ENCODE data around the gene MICA.
A peak's percentile ranks its signal among the peaks of the same experiment; 100 is the strongest.
"Not testable (repeated sequence)": the region's sequence is repeated elsewhere in the genome, so short reads cannot be mapped to it uniquely, and the experiment has no call there.

The MICA gene

DNA sequence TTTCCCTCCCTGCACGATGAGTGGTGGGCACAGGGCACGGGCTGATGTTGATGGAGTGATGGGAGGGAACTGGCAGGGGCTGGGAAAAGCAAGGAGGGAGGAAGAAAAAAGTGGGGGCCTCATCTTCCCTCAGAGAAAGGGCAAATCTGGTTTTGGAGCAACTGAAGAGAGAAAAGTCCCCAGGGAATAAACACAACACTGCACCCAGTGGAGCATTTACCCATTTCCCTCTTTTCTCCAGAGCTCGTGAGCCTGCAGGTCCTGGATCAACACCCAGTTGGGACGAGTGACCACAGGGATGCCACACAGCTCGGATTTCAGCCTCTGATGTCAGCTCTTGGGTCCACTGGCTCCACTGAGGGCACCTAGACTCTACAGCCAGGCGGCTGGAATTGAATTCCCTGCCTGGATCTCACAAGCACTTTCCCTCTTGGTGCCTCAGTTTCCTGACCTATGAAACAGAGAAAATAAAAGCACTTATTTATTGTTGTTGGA lies 11.4 kb downstream of the MICA start:
- no peak for DNase-seq

DNA sequence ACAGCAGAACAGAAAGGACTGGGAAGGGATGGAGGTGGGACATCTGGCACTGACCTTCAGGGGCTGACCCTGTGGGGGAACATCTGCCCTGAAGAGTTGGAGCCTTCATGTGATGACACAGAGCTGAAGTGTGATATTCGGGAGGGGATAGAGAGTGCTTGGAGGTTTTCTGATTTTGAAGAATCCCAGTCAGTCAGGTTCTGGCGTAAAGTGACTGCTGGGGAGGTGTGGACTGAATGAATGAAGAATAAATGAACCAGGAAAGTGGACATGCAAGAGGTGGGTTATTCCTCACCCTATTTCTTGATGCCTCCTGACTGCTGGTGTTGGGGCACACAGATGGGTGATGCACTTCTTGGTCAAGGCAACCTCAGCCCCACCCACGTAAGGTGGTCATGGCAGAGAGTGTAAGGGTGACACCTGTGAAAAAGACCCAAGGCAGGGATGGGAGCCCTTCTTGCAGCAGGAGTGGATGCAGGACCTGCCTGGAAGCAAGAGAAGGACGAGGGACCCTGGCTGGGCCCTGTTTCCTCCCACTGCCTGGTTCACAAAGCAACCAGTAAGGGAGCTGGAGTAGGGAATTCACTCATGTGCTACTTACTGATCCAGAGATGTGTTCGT lies 13.1 kb downstream of the MICA start:
- no peak for DNase-seq

DNA sequence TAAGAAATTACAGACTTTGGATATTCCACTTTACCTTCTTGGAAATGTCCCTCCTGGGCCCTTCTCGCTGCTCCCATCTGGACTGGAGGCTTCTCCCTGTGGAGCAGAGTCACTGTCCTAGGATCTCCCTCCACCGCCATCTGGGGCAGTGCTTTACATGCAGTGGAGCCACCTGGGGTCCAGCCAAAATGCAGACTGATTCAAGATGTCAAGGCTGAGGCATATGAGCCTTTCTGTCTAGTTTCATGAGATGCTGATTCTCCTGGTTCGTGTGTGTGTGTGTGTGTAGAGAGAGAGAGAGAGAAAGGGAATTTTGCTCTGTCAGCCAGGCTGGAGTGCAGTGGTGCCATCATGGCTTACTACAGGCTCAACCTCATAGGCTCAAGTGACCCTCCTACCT lies 14.9 kb downstream of the MICA start:
- DNase-seq = no peak

DNA sequence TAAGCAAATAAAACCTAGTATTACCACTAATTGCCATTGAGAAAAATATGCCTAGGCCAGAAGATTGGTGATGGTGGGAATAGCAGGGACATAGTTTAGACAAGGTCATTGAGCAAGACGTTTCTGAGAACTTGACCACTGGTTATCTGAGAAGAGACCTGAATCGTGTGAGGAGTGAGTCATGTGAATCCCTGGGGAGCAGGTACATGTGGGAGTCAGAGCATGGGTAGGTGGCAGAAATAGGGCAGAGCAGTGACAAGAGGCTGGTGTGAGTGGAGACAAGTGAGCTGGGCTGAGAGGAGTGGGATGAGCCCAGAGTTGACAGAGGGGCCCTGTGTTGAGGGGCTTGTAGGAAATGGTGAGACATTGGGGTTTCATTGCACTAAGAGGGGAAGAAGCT lies 16.4 kb downstream of the MICA start:
- DNase-seq = no peak

DNA sequence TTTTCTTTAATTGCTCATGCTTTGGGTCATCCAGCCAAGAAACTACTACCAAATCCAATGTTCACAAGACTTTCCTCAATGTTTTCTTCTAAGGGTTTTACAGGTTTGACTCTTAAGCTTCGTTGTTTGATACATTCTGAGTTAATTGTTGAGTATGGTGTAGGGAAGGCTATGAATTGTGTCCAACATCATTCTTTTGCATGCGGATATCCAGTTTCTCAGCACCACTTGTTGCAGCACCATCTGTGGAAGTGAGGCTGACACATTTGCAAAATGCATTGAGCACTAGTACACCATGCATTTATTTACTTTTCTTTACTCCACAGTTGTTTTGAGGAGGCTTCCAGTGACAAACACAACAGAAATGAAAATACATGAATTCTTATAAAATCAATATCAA lies 17.2 kb downstream of the MICA start:
- no peak for DNase-seq

DNA sequence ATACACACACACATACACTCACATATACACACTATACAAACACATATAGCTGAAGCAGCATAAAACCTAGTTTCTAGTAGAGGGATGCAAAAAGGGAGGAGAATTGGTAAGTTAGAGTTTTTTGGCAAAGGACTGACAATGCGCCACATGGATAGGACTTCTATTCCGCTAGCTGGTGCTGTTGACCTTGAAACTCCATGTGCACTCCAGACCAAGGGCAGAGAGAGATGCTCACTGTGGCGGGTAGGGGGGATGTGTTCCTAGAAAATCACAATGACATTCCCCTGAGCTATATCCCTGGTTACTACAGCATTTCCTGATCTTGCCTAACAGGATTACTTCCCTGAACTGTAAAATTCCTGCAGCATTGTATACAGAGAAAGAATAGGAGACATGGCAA lies 19.2 kb downstream of the MICA start:
- no peak for DNase-seq

DNA sequence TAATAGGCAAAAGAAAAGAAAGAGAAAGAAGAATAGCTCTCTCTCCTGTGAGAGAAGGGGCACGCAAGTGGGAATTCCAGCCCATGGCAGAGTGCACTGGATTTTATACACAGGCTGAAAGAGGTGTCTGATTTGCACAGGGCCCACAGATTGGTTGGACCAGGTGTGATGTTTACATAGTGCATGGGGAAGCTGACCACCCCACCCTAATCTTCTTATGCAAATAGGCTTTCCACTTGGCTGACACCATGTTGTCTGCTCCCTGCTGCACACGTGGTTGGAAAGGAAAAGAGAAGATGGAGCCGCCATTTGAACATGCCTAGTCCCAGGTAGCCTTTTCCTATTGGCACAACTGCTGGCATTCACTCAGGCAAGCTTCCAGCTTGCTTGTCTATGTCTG lies 20.2 kb downstream of the MICA start:
- DNase-seq = no peak

DNA sequence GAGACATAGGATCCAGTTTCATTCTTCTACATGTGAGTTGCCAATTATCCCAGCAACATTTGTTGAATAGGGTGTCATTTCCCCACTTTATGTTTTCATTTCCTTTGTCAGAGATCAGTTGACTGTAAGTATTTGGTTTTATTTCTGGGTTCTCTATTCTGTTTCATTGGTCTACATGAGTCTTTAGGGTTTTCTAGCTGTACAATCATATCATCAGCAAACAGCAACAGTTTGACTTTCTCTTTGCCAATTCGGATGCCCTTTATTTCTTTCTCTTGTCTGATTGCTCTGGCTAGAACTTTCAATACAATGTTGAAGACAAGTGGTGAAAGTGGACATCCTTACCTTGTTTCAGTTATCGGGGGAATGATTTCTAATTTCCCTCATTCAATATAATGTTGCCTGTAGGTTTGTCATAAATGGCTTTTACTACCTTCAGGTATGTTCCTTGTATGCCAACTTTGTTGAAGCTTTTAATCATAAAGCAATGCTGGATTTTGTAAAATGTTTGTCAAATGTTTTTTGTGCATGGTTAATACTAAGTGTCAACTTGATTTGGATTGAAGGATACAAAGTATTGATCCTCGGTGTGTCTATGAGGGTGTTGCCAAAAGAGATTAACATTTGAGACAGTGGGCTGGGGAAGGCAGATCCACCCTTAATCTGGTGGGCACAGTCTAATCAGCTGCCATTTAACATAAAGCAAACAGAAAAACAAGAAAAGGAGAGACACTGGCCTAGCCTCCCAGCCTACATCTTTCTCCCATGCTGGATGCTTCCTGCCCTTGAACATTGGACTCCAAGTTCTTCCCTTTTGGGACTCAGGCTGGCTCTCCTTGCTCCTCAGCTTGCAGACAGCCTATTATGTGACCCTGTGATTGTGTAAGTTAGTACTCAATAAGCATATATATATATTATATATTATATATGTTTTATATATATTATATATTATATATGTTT lies 23.3 kb downstream of the MICA start:
- DNase-seq = no peak

DNA sequence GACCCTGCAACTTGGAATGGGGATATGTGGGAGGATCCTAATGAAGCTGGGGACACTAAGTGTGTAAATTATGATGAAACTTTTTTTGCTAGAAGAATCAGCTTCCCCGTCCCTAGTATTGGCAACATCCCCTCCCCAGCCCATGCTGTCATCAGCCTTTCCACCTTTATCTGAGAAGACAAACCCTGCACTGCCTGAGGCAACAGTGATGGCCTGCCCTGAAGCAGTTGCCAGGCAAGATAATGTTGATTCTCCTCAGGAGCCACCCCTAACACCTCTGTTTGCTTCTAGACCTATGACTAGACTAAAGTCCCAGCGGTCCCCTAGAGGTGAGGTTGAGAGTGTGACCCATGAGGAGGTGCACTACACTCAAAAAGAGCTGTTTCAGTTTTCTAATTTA lies 27.1 kb downstream of the MICA start:
- no peak for DNase-seq

DNA sequence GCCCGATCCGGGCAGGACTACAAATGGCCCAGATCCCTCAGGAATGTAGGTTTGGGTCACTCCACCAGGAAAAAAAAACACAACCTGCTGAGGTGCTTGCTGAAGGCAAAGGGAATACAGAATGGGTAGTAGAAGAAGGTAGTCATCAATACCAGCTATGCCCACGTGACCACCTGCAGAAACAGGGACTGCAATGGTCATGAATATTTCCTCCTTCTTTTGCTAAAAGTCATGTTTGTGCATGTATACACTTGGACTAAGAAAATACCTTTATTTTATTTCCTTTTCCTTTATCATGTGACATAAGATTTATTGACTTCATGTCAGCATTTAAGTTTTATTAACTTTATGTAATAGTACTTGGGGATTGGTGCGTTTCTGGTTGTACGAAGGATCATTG lies 31.7 kb downstream of the MICA start:
- not testable (repeated sequence) for DNase-seq

DNA sequence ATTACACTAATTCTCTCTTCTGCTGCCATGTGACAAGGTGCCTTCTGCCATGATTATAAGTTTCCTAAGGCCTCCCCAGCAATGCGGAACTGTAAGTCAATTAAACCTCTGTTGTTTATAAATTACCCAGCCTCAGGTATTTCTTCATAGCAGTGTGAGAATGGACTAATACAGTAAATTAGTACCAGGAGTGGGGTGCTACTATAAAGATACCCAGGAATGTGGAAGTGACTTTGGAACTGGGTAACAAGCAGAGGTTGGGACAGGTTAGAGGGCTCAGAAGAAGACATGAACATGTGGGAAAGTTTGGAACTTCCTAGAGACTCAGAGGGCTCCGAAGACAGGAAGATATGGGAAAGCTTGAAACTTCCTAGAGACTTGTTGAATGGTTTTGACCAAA lies 34.8 kb downstream of the MICA start:
- no peak for DNase-seq

DNA sequence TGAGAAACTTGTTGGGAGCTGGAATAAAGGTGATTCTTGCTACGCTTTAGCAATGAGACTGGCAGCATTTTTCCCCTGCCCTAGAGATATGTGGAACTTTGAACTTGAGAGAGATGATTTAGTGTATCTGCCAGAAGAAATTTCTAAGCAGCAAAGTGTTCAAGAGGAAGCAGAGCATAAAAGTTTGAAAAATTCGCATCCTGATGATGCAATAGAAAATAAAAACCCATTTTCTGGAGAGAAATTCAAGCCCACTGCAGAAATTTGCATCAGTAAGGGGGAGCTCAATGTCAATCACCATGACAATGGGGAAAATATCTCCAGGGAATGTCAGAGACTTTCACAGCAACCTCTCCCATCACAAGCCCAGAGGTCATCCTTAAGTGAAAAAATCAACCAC lies 35.3 kb downstream of the MICA start:
- no peak for DNase-seq

DNA sequence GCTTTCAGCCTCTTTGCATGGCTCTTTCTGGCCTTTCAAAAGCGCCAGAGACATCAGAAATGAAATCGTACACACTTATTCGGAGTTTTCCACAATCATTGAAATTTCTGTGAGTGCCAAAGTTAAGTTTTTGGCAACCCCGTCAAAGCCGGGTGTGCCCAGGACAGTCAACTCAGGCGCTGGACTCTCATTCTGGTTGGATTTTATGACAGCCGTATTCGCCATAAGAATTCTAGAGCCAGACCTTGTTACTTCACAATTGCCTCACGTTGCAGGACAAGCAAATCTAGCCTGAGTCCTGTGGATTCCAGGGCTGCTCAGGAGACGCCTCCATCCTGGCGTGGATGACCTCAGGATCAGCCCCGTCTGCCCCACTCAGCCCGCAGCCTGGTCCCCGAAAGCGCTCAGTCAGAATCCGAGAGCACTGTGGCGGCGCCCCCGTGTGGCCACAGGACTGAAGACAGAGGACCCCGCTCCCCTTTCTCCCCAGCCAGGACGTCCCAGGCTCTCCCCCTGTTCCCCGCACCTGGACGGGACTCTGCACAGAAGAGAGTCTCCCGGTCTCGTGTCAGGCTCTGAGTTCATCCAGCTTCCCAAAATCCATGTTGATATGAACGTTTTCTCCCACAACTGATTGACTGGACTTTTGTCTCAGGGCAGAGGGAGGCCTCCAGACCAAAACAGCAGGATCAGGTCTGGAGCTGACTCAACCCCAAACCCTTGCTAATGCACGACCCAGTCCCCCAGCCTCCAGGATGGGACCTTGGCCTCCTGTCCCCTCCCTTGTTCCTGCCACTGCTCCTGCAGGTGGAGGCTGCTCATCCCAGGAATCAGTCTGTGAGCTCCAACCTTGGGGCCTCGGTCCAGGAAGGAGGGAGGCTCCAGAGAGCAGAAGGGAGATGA lies 38.2 kb downstream of the MICA start:
- DNase-seq = peak; percentile 30

DNA sequence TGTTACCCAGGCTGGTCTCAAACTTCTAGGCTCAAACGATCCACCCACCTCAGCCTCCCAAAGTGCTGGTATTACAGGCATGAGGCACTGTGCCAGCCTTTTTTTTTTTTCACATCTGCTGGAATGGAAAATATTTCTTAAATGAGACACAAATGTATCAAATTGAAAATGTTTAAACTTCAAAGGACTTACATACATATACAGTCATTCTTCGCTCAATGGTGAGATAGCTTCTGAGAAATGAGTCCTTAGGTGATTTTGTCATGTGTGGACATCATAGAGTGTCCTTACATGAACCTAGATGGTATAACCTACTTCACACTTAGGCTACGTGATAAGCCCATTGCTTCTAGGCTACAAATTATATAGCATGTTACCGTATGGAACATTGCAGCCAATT lies 43.1 kb downstream of the MICA start:
- DNase-seq = no peak

DNA sequence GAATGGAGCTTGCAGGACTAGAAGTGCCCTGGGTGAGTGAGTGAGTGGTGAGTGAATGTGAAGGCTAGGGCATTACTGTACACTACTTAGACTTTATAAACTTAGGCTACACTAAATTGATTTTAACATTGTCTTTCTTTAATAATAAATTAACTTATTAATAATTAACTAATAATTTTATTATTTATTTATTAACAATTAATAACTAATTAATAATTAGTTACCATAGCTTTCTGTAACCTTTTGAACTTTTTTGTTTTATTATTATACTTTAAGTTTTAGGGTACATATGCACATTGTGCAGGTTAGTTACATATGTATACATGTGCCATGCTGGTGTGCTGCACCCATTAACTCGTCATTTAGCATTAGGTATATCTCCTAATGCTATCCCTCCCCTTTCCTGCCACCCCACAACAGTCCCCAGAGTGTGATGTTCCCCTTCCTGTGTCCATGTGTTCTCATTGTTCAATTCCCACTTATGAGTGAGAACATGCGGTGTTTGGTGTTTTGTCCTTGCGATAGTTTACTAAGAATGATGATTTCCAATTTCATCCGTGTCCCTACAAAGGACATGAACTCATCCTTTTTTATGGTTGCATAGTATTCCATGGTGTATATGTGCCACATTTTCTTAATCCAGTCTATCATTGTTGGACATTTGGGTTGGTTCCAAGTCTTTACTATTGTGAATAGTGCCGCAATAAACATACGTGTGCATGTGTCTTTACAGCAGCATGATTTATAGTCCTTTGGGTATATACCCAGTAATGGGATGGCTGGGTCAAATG lies 43.8 kb downstream of the MICA start:
- not testable (repeated sequence) for DNase-seq

DNA sequence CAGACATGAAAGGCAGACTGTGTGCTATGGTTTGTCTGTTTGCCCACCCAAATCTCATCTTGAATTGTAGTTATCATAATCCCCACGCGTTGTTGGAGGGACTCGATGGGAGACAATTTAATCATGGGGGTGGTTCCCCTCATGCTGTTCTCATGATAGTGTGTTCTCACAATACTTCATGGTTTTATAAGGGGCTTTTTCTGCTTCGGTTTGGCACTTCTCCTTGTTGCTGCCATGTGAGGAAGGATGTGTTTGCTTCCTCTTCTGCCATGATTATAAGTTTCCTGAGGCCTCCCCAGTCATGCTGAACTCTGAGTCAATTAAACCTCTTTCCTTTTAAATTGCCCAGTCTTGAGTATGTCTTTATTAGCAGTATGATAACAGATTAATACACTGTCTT lies 47.4 kb downstream of the MICA start:
- DNase-seq = no peak

DNA sequence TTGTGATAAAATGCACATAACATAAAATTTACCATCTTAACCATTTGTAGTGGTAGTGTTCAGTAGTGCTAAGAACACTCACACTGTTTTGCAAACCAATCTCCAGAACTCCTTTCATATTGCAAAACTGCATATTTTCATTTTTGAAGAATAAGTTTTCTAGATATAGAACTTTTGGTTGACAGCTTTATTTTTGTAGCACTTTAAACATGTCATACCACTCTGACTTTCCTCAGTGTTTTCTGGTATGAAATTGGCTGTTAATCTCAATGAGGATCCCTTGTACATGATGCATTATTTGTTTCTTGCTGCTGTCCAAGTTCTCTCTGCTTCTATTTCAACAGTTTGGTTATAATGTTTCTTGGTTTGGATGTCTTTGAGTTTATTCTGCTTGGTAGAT lies 49.5 kb downstream of the MICA start:
- no peak for DNase-seq

DNA sequence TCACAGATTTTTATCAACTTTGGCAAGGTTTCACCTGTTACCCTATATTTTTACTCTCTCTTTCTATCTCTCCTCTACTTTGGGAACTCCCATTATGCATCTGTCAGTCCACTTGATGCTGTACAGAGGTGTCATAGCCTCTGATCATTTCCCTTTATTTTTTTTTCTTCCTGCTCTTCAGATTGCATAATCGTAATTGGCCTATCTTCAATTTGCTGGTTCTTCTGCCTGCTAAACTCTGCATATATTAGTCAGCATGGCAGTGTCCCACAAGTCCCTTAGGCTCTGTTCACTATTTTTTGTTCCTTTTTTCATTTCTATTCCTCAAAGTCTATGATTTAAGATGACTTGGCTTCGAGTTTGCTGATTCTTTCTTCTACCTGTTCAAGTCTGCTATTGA lies 49.9 kb downstream of the MICA start:
- DNase-seq = no peak

DNA sequence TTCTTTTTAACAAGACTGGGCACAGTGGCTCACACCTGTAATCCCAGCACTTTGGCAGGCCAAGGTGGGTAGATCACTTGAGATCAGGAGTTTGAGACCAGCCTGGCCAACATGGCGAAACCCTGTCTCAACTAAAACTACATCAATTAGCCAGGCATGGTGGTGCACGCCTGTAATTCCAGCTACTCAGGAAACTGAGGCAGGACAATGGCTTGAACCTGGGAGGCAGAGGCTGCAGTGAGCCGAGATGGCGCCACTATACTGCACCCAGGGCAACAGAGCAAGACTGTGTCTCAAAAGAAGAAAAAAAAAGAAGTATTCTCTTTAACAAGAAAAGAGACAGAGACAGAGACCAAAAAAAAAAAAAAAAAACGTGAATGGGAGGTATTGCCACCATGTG lies 56.5 kb downstream of the MICA start:
- DNase-seq = not testable (repeated sequence)

DNA sequence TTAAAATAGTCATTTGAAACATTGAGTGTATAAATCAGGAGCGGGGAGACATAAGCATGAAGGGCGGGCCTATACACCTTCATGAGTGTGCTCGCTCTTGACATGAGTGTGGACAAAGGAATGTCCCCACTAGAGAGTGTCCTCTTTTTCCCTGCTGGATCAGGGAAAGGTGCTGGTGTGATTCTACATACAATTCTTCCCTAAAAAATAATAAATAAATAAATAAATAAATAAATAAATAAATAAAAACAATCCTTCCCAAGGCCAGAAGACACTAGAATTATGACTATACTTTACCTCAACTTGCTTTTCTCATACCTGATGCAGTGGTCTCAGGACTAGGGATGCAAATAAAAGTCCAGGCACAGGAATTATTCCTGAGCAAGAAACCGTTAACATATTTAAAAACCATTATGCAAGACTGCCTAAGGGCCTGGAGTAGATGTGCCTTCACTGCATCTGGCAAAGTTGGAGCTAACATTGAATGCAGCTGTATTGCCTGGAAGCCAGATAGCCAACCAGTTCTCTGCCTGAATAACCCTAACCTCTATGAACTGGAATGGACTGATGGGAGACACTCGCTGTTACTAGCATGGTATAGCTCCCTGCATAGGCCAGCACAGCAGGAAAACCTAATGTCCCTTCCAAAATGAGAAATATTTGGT lies 57.1 kb downstream of the MICA start:
- no peak for DNase-seq

DNA sequence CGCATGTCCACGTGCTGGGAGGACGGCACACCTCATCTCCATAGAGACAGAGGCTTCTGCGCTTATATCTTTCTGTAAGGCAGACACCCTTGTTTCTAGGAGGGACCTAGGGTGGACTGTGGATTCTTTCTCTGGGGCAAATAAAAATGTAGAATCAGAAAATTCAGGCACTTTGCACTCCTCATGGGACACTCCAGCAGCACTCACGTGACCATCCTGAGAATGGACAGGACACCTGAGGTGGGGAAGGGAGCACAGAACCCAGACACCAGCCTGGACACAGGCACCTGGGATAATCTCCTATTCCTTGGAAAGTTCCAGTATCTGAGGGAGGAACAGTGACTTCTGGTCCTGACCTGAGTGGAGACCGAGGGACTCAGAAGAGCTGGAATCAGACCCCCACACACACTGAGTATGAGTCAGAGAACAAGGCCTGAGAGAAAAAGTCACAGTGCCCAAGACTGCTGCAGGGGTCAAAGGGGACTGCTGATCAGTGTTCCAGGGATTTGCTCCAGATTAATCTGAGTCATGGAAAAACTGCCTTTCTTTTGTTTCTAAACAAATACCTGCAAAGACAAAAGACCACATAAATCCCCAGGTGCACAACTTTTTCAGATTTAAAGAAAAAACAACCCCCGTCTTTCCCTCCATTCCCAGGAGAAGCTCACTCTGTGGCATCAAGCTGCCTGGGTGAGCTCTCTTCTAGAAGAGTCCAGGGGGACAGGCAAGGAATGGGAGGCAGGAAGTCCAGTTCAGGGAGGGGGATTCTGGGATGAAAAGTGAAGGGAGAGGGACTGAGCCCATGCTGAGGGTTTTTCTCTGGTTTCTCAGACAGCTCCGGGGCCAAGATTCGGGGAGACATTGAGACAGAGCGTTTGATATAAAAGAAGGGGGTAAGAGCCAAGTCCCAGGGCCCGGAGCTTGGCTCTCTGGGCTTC lies 58.9 kb downstream of the MICA start:
- no peak for DNase-seq

Data from NCI-H1105 (cell line).